ENCODE results near the gene BMI1. TPM values are rescaled to one million over a fixed set of nuclear protein-coding genes. Genes with fewer than 3 reads are reported as not detected.
A peak's percentile ranks its signal among the peaks of the same experiment; 100 is the strongest.

The BMI1 gene
- total and polyA plus RNA-seq, 2 donors (not counting 3 experiments of a cell fraction or from before 2014, with no cell fraction given) = 12.0 to 25.1 TPM

- intact Hi-C loops (cut with micrococcal nuclease) = loop anchor here (5.0 kb wide), 2 partner anchors 643 to 847 kb away; no protein-coding TSS in a partner anchor
- DNase-seq (ENCODE audit: low read depth, low spot score) (no peak), FAIRE-seq (no peak)
- H3K27ac ChIP-seq (ENCODE audit: insufficient read depth, low read depth, low read length) = no peak overlapping the region
- H3K4me1 ChIP-seq (ENCODE audit: control insufficient read depth, extremely low read depth, insufficient read depth, low read length) = peaks cover 13% of the 10 kb centered on the region
- dilution Hi-C loops (cut with MboI; ENCODE audit: extremely low pct_ligation_motif_present, low sequenced_read_pairs) = no loop called here
- no peak overlapping the region for H3K4me2 ChIP-seq (ENCODE audit: insufficient read depth, low read length)
- H3K9me1 ChIP-seq (replicated peaks; ENCODE audit: control insufficient read depth, extremely low read depth, insufficient read depth, low read length) = no peaks in the 10 kb centered on the region
- no peaks in the 10 kb centered on the region for H4K20me1 ChIP-seq (replicated peaks; ENCODE audit: control insufficient read depth, extremely low read depth, insufficient read depth, low read length)
- no peaks in the 10 kb centered on the region for H3K79me2 ChIP-seq (ENCODE audit: control insufficient read depth, insufficient read depth, low read length)
- H3K4me3 ChIP-seq (replicated peaks in 1 of 3; ENCODE audit: insufficient read depth in 1 of 3, low read depth in 1 of 3, low read length in 3 of 3) = no peak overlapping the region
- ChIA-PET POLR2A (no interaction called here), CTCF (interaction anchor here (1.7 kb wide), 1 partner anchor 307 kb away, joined by 3 read pairs; no protein-coding TSS in a partner anchor)
- H3K36me3 ChIP-seq (ENCODE audit: control insufficient read depth in 2 of 2, extremely low read depth in 1 of 2, insufficient read depth in 2 of 2, low read length in 2 of 2) = no peaks in the 10 kb centered on the region
- H3K9ac ChIP-seq (replicated peaks; ENCODE audit: extremely low read depth, insufficient read depth, low read length) = no peak overlapping the region
- peaks cover 60 to 86% of the 10 kb centered on the region in 2 experiments for H3K27me3 ChIP-seq (ENCODE audit: control insufficient read depth in 2 of 2, insufficient read depth in 2 of 2, low read length in 2 of 2)
- H2AFZ ChIP-seq (ENCODE audit: low read depth, low read length) = no peak overlapping the region
- no peaks in the 10 kb centered on the region for H3K9me3 ChIP-seq (replicated peaks; ENCODE audit: control insufficient read depth, insufficient read depth, low read length)
- no TSS peak for BruUV-seq (replicated peaks)
- TF ChIP-seq GATA2 (IDR thresholded peaks at IDR 0.05; ENCODE audit: insufficient read depth, insufficient read length, low read depth, low read length) = no peak
Measured at GRCh38 chr10:22344249-22344648, 23.4 kb downstream of the BMI1 start.

- H3K4me2 ChIP-seq (ENCODE audit: insufficient read depth, low read length) = no peak overlapping the region
- dilution Hi-C loops (cut with MboI; ENCODE audit: extremely low pct_ligation_motif_present, low sequenced_read_pairs) = no loop called here
- intact Hi-C loops (cut with micrococcal nuclease) = loop anchor here (5.0 kb wide), 2 partner anchors 642 to 848 kb away; no protein-coding TSS in a partner anchor
Measured at GRCh38 chr10:22344781-22345300, 23.9 kb downstream of the BMI1 start.

More at GRCh38 chr10:22344781-22345300, 23.9 kb downstream of the BMI1 start:
- Histone ChIP-seq H3K27ac (ENCODE audit: insufficient read depth, low read depth, low read length) (no peak overlapping the region), H3K27me3 (ENCODE audit: control insufficient read depth in 2 of 2, insufficient read depth in 2 of 2, low read length in 2 of 2) (peaks cover 59 to 85% of the 10 kb centered on the region in 2 experiments), H3K79me2 (ENCODE audit: control insufficient read depth, insufficient read depth, low read length) (no peaks in the 10 kb centered on the region), H4K20me1 (replicated peaks; ENCODE audit: control insufficient read depth, extremely low read depth, insufficient read depth, low read length) (no peaks in the 10 kb centered on the region), H3K9ac (replicated peaks; ENCODE audit: extremely low read depth, insufficient read depth, low read length) (no peak overlapping the region), H2AFZ (ENCODE audit: low read depth, low read length) (no peak overlapping the region), H3K9me3 (replicated peaks; ENCODE audit: control insufficient read depth, insufficient read depth, low read length) (no peaks in the 10 kb centered on the region), H3K4me3 (replicated peaks in 1 of 3; ENCODE audit: insufficient read depth in 1 of 3, low read depth in 1 of 3, low read length in 3 of 3) (no peak overlapping the region), H3K9me1 (replicated peaks; ENCODE audit: control insufficient read depth, extremely low read depth, insufficient read depth, low read length) (no peaks in the 10 kb centered on the region), H3K4me1 (ENCODE audit: control insufficient read depth, extremely low read depth, insufficient read depth, low read length) (peaks cover 11% of the 10 kb centered on the region), H3K36me3 (ENCODE audit: control insufficient read depth in 2 of 2, extremely low read depth in 1 of 2, insufficient read depth in 2 of 2, low read length in 2 of 2) (no peaks in the 10 kb centered on the region)
- no peak for TF ChIP-seq CTCF (IDR thresholded peaks at IDR 0.05; ENCODE audit: extremely low read depth in 1 of 2, insufficient read depth in 1 of 2, low read depth in 1 of 2, low read length in 2 of 2)
- TF ChIP-seq EZH2 (IDR thresholded peaks at IDR 0.05; ENCODE audit: borderline replicate concordance, low read depth, low read length, severe bottlenecking) = peak; percentile 97
- no peak for TF ChIP-seq MAX (IDR thresholded peaks at IDR 0.05; ENCODE audit: insufficient read depth, insufficient read length)
- TF ChIP-seq POLR2A (IDR thresholded peaks at IDR 0.05; ENCODE audit: low read depth, low read length) = no peak
- FAIRE-seq = no peak
- DNase-seq (ENCODE audit: low read depth, low spot score) = no peak
- ChIA-PET POLR2A (no interaction called here), CTCF (interaction anchor here (0.7 kb wide), 1 partner anchor 31 kb away, joined by 3 read pairs; no protein-coding TSS in a partner anchor)
- no TSS peak for BruUV-seq (replicated peaks)

Data from endothelial cell of umbilical vein (primary cell).